ENCODE results near the gene BCL2L12. TPM values are rescaled to one million over a fixed set of nuclear protein-coding genes. Genes with fewer than 3 reads are reported as not detected.
A peak's percentile ranks its signal among the peaks of the same experiment; 100 is the strongest.

Gene BCL2L12
- total and polyA plus RNA-seq, 12 donors = 7.8 to 19.6 (median 9.8) TPM

GRCh38 chr19:49640113-49640898, 25.4 kb upstream of the BCL2L12 start, which contains the start of gene RRAS:
Gene RRAS, minus strand, starts transcription at chr19:49640143. Its CDS starts 45 bp downstream, at chr19:49640098.
- intact Hi-C loops (cut with DNase I) = loop anchor here in 4 of 10 donors (1.0 to 2.0 kb wide), 4 partner anchors 36 to 50 kb away; partner anchors contain the start of genes PRR12 (in 2 of the 4) and PRMT1 (in 1 of the 4)
- ATAC-seq = peak; percentile 68 to 84 (median 78)
- Histone ChIP-seq H3K36me3 (peaks cover 0 to 22% (median under 1%) of the 10 kb centered on the region in 9 donors), H3K4me1 (peaks cover 2 to 75% (median 62%) of the 10 kb centered on the region in 9 donors), H3K27ac (peak within 1 kb of the TSS; percentile 96 to 100 (median 99)), H3K9me3 (no peaks in the 10 kb centered on the region), H3K27me3 (no peaks in the 10 kb centered on the region), H3K4me3 (peak within 1 kb of the TSS; percentile 47 to 95 (median 88))
- TF ChIP-seq, protein P1, sequence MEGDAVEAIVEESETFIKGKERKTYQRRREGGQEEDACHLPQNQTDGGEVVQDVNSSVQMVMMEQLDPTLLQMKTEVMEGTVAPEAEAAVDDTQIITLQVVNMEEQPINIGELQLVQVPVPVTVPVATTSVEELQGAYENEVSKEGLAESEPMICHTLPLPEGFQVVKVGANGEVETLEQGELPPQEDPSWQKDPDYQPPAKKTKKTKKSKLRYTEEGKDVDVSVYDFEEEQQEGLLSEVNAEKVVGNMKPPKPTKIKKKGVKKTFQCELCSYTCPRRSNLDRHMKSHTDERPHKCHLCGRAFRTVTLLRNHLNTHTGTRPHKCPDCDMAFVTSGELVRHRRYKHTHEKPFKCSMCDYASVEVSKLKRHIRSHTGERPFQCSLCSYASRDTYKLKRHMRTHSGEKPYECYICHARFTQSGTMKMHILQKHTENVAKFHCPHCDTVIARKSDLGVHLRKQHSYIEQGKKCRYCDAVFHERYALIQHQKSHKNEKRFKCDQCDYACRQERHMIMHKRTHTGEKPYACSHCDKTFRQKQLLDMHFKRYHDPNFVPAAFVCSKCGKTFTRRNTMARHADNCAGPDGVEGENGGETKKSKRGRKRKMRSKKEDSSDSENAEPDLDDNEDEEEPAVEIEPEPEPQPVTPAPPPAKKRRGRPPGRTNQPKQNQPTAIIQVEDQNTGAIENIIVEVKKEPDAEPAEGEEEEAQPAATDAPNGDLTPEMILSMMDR (IDR thresholded peaks at IDR 0.05) = no peak
- WGBS, 2 donors = 0% methylated on average over 50 to 51 of the region's 51 CpGs
- DNase-seq = peak; percentile 98 to 100

- Histone ChIP-seq H3K27me3 (no peaks in the 10 kb centered on the region), H3K27ac (peak within 1 kb of the TSS; percentile 96 to 100 (median 99)), H3K4me1 (peaks cover 4 to 65% (median 54%) of the 10 kb centered on the region in 9 donors), H3K9me3 (no peaks in the 10 kb centered on the region), H3K4me3 (peak within 1 kb of the TSS; percentile 79 to 95 (median 89)), H3K36me3 (peaks cover 0 to 22% (median 6%) of the 10 kb centered on the region in 9 donors)
- intact Hi-C loops (cut with DNase I) = loop anchor here in 2 of 10 donors (2.0 kb wide), 2 partner anchors 35 to 51 kb away; partner anchors contain the start of genes PRR12 (in 2 of the 2) and PRMT1 (in 1 of the 2)
- ATAC-seq (peak; percentile 75 to 88 (median 82)), DNase-seq (peak; percentile 99)
- WGBS, 2 donors = 0 to 1% methylated on average over 79 of the region's 87 CpGs
- TF ChIP-seq, protein P1 (IDR thresholded peaks at IDR 0.05) = no peak
These were observed 23.8 kb upstream of the BCL2L12 start, which contains the start of gene SCAF1 for GRCh38 chr19:49641688-49642491. Gene SCAF1, plus strand, starts transcription at chr19:49642209. Its CDS starts 2,818 bp downstream, at chr19:49645027.

DNA sequence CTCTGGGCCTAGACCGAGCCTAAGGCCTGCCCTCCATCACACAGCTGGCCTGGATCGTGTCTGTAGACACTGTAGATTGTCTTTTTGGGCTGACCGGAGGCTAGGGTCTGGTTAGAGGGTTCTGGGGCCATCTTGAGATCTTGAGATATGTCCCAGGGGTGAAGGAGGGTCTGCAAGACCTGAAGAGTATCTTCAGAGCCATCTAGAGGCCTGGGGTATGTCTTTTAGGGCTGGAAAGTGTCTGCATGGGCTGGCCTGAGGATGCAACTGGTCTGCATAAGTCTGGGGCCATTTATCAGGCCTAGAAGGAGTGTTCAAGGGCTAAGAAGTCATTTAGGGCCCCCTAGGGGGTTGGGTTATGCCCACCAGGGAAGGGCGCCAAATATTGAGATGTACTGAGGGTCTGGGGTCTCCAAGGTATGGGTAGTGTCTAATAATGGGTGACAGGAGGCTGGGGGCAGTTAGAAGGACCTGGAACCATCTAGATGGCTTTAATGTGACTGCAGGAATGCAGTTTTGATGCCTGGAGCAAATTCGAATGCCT, 23.2 kb upstream of the BCL2L12 start:
- WGBS, 2 donors = 6% methylated on average over 5 of the region's 5 CpGs
- Histone ChIP-seq H3K36me3 (peaks cover 0 to 28% (median 13%) of the 10 kb centered on the region in 9 donors), H3K9me3 (no peaks in the 10 kb centered on the region), H3K27ac (peak overlapping the region; percentile 84 to 100 (median 99)), H3K27me3 (no peaks in the 10 kb centered on the region), H3K4me3 (peak overlapping the region; percentile 79 to 95 (median 89)), H3K4me1 (peaks cover 4 to 59% (median 47%) of the 10 kb centered on the region in 9 donors)
- intact Hi-C loops (cut with DNase I) = no loop called here
- DNase-seq (no peak), ATAC-seq (no peak)
- TF ChIP-seq, protein P1 (IDR thresholded peaks at IDR 0.05) = no peak
